Measurements from ENCODE around the gene CCDC160. TPM values are rescaled to one million over a fixed set of nuclear protein-coding genes. Genes with fewer than 3 reads are reported as not detected.

The CCDC160 gene
- polyA plus RNA-seq, 1 donor from 2014 or later = 4.3 TPM

DNA sequence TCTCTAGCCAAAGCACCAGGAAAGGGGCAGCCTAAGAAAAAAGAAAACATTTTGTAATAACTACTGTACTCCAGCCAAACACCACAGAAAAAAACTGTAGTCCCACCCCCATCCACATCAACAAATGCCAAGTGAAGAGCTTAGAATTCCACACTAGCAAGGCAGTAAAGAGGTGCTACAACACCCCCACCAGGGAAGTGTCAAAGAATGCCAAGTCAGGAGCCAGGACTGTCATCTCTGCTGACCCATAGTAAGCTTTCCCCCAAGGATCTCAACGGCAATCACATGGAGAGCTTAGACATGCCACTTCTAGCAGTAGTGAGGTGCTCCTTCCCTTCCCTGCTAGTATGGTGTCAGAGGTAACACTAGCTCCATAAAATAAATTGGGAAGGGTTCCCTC lies 34.4 kb upstream of the CCDC160 start:
- Histone ChIP-seq H3K27ac (ENCODE audit: low read length) (no peak overlapping the region), H3K9ac (ENCODE audit: low read length) (no peak overlapping the region), H3F3A (ENCODE audit: insufficient read depth, low read length, poor library complexity, severe bottlenecking) (no peaks in the 10 kb centered on the region), H3K4me2 (ENCODE audit: low read length) (no peak overlapping the region), H4K20me1 (ENCODE audit: insufficient read depth) (no peaks in the 10 kb centered on the region), H3K9me2 (ENCODE audit: insufficient read depth, low read length) (no peaks in the 10 kb centered on the region), H3K27me3 (ENCODE audit: insufficient read depth, low read depth, low read length) (no peaks in the 10 kb centered on the region), H3K79me2 (replicated peaks; ENCODE audit: insufficient read depth, low read length) (no peaks in the 10 kb centered on the region), H3K36me3 (ENCODE audit: insufficient read depth, low read length) (no peaks in the 10 kb centered on the region), H3K4me3 (ENCODE audit: low read length) (no peak overlapping the region), H2AFZ (ENCODE audit: low read depth, low read length) (no peak overlapping the region), H3K9me3 (ENCODE audit: low read length) (no peaks in the 10 kb centered on the region)
- TF ChIP-seq SMC3 (conservative IDR thresholded peaks at IDR 0.05; ENCODE audit: poor library complexity) (no peak), POLR2AphosphoS5 (IDR thresholded peaks at IDR 0.05) (no peak), TAF1 (IDR thresholded peaks at IDR 0.05; ENCODE audit: low read depth) (no peak), MXI1 (conservative IDR thresholded peaks at IDR 0.05; ENCODE audit: poor library complexity, severe bottlenecking) (no peak), EP300 (conservative IDR thresholded peaks at IDR 0.05; ENCODE audit: poor library complexity, severe bottlenecking) (no peak)
- TF ChIP-seq, protein P1, sequence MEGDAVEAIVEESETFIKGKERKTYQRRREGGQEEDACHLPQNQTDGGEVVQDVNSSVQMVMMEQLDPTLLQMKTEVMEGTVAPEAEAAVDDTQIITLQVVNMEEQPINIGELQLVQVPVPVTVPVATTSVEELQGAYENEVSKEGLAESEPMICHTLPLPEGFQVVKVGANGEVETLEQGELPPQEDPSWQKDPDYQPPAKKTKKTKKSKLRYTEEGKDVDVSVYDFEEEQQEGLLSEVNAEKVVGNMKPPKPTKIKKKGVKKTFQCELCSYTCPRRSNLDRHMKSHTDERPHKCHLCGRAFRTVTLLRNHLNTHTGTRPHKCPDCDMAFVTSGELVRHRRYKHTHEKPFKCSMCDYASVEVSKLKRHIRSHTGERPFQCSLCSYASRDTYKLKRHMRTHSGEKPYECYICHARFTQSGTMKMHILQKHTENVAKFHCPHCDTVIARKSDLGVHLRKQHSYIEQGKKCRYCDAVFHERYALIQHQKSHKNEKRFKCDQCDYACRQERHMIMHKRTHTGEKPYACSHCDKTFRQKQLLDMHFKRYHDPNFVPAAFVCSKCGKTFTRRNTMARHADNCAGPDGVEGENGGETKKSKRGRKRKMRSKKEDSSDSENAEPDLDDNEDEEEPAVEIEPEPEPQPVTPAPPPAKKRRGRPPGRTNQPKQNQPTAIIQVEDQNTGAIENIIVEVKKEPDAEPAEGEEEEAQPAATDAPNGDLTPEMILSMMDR (IDR thresholded peaks at IDR 0.05; ENCODE audit: poor library complexity, severe bottlenecking) = no peak
- TF ChIP-seq, protein P2, sequence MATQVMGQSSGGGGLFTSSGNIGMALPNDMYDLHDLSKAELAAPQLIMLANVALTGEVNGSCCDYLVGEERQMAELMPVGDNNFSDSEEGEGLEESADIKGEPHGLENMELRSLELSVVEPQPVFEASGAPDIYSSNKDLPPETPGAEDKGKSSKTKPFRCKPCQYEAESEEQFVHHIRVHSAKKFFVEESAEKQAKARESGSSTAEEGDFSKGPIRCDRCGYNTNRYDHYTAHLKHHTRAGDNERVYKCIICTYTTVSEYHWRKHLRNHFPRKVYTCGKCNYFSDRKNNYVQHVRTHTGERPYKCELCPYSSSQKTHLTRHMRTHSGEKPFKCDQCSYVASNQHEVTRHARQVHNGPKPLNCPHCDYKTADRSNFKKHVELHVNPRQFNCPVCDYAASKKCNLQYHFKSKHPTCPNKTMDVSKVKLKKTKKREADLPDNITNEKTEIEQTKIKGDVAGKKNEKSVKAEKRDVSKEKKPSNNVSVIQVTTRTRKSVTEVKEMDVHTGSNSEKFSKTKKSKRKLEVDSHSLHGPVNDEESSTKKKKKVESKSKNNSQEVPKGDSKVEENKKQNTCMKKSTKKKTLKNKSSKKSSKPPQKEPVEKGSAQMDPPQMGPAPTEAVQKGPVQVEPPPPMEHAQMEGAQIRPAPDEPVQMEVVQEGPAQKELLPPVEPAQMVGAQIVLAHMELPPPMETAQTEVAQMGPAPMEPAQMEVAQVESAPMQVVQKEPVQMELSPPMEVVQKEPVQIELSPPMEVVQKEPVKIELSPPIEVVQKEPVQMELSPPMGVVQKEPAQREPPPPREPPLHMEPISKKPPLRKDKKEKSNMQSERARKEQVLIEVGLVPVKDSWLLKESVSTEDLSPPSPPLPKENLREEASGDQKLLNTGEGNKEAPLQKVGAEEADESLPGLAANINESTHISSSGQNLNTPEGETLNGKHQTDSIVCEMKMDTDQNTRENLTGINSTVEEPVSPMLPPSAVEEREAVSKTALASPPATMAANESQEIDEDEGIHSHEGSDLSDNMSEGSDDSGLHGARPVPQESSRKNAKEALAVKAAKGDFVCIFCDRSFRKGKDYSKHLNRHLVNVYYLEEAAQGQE (IDR thresholded peaks at IDR 0.05; ENCODE audit: borderline replicate concordance) = no peak

DNA sequence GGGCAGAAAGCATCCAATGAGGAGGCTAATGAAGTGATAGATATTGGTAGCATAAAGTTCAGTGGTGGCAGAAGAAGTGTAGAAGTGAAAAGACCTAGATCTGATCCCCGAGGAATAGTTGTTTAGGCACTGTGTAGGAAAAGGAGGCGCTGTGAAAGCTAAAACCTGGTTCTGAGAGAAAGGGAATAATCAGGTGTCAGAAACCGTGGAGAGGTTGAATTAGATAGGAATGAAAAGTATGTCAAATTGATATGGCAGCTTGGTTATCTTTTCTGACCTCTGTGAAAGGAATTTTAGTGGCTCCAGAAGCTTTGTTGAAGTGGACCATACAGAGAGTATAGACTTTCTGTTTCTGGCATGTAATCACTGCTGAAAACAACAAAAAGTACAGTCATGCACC lies 30.8 kb upstream of the CCDC160 start:
- H3K36me3 ChIP-seq (ENCODE audit: insufficient read depth, low read length) = no peaks in the 10 kb centered on the region
- no peak overlapping the region for H3K4me3 ChIP-seq (ENCODE audit: low read length)
- no peaks in the 10 kb centered on the region for H4K20me1 ChIP-seq (ENCODE audit: insufficient read depth)
- no peak overlapping the region for H2AFZ ChIP-seq (ENCODE audit: low read depth, low read length)
- no peaks in the 10 kb centered on the region for H3F3A ChIP-seq (ENCODE audit: insufficient read depth, low read length, poor library complexity, severe bottlenecking)
- no peak overlapping the region for H3K27ac ChIP-seq (ENCODE audit: low read length)
- H3K9me3 ChIP-seq (ENCODE audit: low read length) = no peaks in the 10 kb centered on the region
- no peak overlapping the region for H3K9ac ChIP-seq (ENCODE audit: low read length)
- no peaks in the 10 kb centered on the region for H3K27me3 ChIP-seq (ENCODE audit: insufficient read depth, low read depth, low read length)
- no peaks in the 10 kb centered on the region for H3K9me2 ChIP-seq (ENCODE audit: insufficient read depth, low read length)
- H3K79me2 ChIP-seq (replicated peaks; ENCODE audit: insufficient read depth, low read length) = no peaks in the 10 kb centered on the region
- no peak overlapping the region for H3K4me2 ChIP-seq (ENCODE audit: low read length)
- TF ChIP-seq RAD21 (conservative IDR thresholded peaks at IDR 0.05) = no peak
- TF ChIP-seq, protein P2 (IDR thresholded peaks at IDR 0.05; ENCODE audit: borderline replicate concordance) = no peak
- no peak for TF ChIP-seq MXI1 (conservative IDR thresholded peaks at IDR 0.05; ENCODE audit: poor library complexity, severe bottlenecking)
- TF ChIP-seq SMC3 (conservative IDR thresholded peaks at IDR 0.05; ENCODE audit: poor library complexity) = no peak
- TF ChIP-seq, protein P1 (IDR thresholded peaks at IDR 0.05; ENCODE audit: poor library complexity, severe bottlenecking) = no peak
- no peak for TF ChIP-seq POLR2AphosphoS5 (IDR thresholded peaks at IDR 0.05)
- no peak for TF ChIP-seq TAF1 (IDR thresholded peaks at IDR 0.05; ENCODE audit: low read depth)
- TF ChIP-seq EP300 (conservative IDR thresholded peaks at IDR 0.05; ENCODE audit: poor library complexity, severe bottlenecking) = no peak
- no peak for TF ChIP-seq EZH2 (IDR thresholded peaks at IDR 0.05; ENCODE audit: borderline replicate concordance, insufficient read depth, low read length, poor library complexity, severe bottlenecking)

Measured in neural cell (in vitro differentiated cells).